DLD1 (cell line): ENCODE data around the gene PRSS58.

ENCODE experiments used
- in situ Hi-C: cut with HindIII; loops from 2 replicates; pipeline ENCODE4 v1.10.0; 2017; ENCODE audit warnings: low sequenced_read_pairs

Gene PRSS58

GRCh38 chr7:142228537-142229104, 29.2 kb downstream of the PRSS58 start:
- in situ Hi-C loops = no loop called here
